NCI-H510A treated with DMSO at 0.1 percent for 48 hours (cell line): ENCODE data around the gene PHKG1.
"Not testable (repeated sequence)": the region's sequence is repeated elsewhere in the genome, so short reads cannot be mapped to it uniquely, and the experiment has no call there.

Experiments
- DNase-seq: peaks from one replicate; lab custom pipeline; 2025; lab: John Stamatoyannopoulos, UW

The PHKG1 gene

GRCh38 chr7:56083150-56083785 is 9.5 kb downstream of the PHKG1 start:
- DNase-seq = peak; percentile 67

GRCh38 chr7:56081626-56082340 is 11.0 kb downstream of the PHKG1 start:
- DNase-seq = no peak

- not testable (repeated sequence) for DNase-seq
These were observed 11.9 kb downstream of the PHKG1 start for GRCh38 chr7:56080726-56081435.

- DNase-seq = peak; percentile 97
These were observed 13.1 kb downstream of the PHKG1 start for GRCh38 chr7:56079450-56080185.

- DNase-seq = no peak
These were observed 14.6 kb downstream of the PHKG1 start for GRCh38 chr7:56078196-56078595.

- no peak for DNase-seq
These were observed 15.1 kb downstream of the PHKG1 start for GRCh38 chr7:56077681-56078080.

- DNase-seq = peak; percentile 97
These were observed 18.4 kb downstream of the PHKG1 start for GRCh38 chr7:56074371-56074791.

GRCh38 chr7:56066376-56066775 is 26.4 kb downstream of the PHKG1 start:
- not testable (repeated sequence) for DNase-seq

- peak; percentile 98 for DNase-seq
These were observed 28.7 kb downstream of the PHKG1 start, which contains the start of gene SUMF2 for GRCh38 chr7:56063882-56064625. Gene SUMF2, plus strand, starts transcription at chr7:56064286. Its CDS starts 26 bp downstream, at chr7:56064312.

GRCh38 chr7:56063500-56063881 is 29.3 kb downstream of the PHKG1 start:
- peak; percentile 84 for DNase-seq

- DNase-seq = no peak
These were observed 30.4 kb downstream of the PHKG1 start for GRCh38 chr7:56062382-56062781.

- no peak for DNase-seq
These were observed 38.8 kb downstream of the PHKG1 start for GRCh38 chr7:56053993-56054392.

GRCh38 chr7:56053379-56053778 is 39.4 kb downstream of the PHKG1 start:
- DNase-seq = no peak

GRCh38 chr7:56051339-56052191 is 41.2 kb downstream of the PHKG1 start, which contains the start of the genes CCT6A and PSPH:
Gene CCT6A, plus strand, starts transcription at chr7:56051765. Its CDS starts 84 bp downstream, at chr7:56051849.
Gene PSPH, minus strand, starts transcription at chr7:56051444. Its CDS starts 30,232 bp downstream, at chr7:56021212.
- DNase-seq = peak; percentile 99

- DNase-seq = no peak
These were observed 41.8 kb downstream of the PHKG1 start for GRCh38 chr7:56051053-56051338.

- peak; percentile 80 for DNase-seq
These were observed 44.0 kb downstream of the PHKG1 start for GRCh38 chr7:56048763-56049162.

GRCh38 chr7:56048245-56048644 is 44.5 kb downstream of the PHKG1 start:
- DNase-seq = no peak

- not testable (repeated sequence) for DNase-seq
These were observed 45.2 kb downstream of the PHKG1 start for GRCh38 chr7:56047446-56048116.

- no peak for DNase-seq
These were observed 45.9 kb downstream of the PHKG1 start for GRCh38 chr7:56046721-56047445.
